ENCODE data around the gene KLHL35.
"Not testable (repeated sequence)": the region's sequence is repeated elsewhere in the genome, so short reads cannot be mapped to it uniquely, and the experiment has no call there.

Gene KLHL35

DNA sequence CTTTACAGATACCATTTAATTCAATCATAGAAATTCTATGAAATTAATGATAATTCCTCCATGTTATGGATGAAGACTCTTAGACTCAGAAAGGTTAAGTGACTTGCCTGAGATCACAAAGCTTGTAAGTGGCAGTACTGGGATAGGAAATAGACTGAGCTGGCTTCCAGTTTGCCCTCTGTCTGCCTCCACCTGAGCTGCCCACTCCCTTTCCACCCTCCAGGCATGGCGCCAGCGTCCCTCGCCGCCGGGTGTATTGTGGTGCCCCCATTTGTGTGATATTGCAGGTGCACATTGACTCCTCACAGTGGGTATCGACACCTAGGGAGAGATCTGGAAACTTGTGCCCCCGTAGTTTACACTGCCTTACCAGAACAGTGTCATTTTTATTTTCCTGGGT is 43.1 kb downstream of the KLHL35 start:
- DNase-seq (ENCODE audit: low read depth, low spot score): no peak

DNA sequence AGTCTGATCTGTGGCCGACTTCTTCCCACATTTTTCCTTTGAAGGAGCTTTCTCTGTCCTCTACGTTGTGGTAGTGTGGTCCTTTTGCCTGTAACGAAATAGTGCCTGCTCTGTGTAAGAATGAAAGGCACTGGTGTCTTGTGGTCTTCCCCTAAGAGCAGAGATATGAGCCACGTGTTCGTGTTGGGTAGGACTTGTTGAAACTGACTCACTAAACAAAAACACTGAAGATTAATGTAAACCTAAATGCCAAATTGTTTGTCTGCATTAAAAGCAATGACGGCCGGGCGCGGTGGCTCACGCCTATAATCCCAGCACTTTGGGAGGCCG is 43.8 kb downstream of the KLHL35 start:
- DNase-seq (ENCODE audit: low read depth, low spot score): no peak

DNA sequence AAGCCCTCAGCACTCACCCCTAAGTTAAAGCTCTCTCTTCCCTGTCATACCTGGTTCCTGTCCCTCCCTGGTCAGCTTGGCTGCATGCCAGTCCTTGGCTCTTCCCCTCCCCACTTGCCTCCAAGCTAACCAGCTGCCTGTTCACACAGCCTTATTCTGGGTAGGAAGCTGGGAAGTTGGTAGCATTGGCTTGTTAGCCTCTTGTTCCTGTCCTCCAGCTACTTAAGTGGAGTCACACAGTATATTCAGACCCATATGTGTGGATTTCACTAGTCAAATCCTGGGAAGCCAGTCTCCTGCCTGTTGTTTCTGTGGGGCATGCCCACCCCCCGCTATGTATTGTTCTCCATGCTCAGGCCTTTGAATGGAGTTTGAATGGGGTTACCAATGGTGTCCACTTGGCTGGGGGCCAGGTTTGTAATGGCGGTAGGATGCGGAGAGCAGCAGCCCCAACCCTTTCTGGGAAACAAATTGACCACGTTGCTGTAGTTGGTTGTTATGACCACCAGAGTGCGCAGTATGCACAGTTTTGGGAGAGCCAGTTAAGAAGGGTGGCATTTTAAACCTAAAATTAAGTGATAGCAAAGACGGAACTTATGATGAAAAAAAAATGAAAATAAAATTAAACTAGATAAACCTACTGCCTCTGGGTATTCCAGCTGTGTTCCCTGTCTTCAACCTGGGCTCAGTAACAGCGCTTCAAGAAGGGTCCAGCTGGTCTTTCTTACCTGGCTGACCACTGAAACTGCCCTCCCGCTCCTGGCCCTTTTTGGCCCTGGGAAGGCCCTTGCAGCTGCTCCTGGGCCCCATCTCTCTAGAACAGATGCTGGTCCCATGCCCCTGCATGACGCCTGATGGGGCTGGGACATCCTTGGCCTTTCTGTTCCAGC is 44.4 kb downstream of the KLHL35 start:
- peak; percentile 56 for DNase-seq (ENCODE audit: low read depth, low spot score)

DNA sequence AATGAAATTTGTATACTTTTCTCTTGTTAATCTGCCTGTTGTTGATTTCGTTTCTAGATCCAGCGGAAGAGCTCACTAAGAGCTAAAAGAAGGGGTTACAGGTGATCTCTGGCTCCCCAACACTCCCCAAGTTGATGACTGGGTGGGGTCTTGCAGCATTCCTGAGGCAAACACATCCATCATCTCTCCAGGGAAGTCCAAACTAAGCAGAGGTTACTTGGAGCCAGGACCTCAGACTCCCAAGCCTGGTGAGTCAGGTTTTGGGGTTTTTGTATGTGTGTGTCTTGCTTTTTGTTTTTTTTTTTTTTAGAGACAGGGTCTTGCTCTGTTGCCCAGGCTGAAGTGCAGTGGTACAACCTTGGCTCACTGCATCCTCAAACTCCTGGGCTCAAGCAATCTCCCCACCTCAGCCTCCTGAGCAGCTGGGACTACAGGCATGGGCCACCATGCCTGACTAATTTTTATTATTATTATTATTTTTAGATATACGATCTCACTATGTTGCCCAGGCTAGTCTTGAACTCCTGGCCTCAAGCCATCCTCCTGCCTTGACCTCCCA is 45.2 kb downstream of the KLHL35 start:
- DNase-seq (ENCODE audit: low read depth, low spot score): no peak

DNA sequence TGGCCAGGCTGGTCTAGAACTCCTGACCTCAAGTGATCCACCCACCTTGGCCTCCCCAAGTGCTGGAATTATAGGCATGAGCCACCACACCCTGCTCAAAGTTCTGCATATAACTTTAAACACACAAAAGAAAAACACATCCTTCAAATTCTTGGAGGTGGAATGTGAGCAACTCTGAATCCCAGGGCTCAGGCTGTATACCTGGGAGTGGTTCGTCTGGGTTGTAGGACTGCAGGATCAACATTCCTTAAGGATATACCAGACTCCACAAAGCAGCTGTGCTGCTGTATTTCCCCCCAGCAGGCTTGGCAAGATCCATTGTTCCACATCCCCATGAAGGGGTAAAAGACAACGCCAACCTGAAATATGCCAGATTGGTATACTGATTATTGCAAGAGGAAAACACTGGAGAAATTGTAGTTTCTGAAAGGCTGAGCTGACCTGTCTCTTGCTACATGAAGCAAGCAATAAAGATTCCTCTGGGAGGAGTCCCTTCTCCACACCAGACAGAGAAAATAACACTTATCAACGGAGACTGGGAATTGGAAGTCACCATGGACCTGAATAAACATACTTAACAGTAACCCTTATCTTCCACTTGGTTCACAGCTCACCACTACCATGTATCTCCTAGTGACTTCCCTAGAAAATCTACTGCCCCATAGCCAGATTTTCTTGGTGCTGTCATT is 45.9 kb downstream of the KLHL35 start:
- DNase-seq (ENCODE audit: low read depth, low spot score): no peak

DNA sequence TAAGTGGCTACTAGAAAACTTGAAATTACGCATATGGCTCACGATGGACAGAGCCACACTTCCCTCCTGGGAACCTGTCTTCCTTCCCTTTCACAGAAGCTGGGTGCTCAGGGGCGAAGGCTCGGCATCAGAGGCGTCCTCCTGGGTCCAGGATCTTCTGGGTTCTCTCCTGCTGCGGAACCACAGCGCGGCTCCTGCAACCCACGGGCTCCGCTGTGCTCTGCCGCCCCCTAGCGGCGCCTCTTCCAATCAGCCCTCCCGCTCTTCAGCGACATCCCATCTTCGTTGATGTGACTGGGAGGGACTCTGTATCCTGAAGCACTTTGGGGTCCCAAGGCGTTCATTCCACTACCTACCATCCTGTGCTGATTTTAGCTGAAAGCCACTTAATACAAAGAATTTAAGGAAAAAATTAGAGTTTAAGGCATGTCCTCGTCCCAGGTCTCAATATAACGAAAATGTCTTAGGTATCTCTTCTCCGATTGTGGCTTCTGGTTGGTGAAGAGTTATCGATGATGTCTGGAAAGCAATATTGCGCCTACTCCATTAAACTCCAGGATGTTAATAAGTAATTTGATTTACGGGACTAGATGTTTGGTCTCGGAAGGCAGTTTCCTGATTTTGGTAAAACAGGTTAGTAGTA is 48.4 kb downstream of the KLHL35 start:
- peak; percentile 70 for DNase-seq (ENCODE audit: low read depth, low spot score)

DNA sequence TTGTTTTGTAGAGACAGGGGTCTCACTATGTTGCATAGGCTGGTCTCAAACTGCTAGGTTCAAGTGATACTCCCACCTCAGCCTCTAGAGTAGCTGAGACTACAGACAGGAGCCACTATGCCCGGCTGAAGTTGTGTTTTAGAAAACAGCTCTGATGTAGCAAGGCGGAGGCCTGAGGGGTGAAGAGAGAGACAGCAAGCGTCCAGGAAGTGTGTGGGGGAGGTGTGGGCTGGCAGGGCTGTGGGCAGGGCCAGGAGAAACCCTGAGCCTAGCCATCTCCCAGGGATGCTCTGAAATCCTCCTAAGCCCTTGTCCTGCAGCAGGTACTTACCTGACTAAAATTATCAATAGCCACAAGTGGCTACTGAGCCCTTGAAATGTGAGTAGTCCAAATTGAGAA is 49.8 kb downstream of the KLHL35 start:
- DNase-seq (ENCODE audit: low read depth, low spot score): no peak

DNA sequence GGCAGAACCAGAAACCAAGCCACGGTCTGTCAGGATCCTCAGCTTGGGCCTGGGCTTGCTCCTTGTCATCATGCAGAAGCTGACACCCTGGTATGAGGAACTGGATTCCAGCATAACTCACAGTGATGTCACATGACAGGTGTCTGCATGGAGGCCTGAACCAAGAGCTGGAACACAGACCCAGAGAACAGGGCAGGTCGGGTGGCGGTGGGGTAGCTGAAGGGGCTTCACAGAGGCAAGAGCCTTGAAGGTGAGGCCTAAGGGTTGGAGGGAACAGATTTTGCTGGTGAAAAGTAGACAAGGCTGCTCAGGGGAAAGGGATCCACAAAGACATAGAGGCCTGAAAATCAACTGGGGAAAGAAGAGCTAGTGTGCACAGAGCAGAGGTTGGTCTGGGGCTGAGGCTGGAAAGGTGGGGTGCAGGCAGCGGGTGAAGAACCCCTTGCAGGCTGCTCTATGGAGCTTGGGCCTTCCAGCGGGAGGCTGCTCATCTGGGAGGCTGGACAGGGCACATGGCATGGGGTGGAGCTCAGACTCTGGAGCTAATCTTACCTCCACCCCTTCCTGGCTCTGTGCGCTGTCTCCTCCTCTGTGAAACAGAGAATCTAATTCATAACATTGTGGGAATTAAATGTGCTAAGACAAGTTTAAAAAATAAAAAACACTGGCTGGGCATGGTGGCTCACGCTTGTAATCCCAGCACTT is 52.1 kb downstream of the KLHL35 start:
- no peak for DNase-seq (ENCODE audit: low read depth, low spot score)

DNA sequence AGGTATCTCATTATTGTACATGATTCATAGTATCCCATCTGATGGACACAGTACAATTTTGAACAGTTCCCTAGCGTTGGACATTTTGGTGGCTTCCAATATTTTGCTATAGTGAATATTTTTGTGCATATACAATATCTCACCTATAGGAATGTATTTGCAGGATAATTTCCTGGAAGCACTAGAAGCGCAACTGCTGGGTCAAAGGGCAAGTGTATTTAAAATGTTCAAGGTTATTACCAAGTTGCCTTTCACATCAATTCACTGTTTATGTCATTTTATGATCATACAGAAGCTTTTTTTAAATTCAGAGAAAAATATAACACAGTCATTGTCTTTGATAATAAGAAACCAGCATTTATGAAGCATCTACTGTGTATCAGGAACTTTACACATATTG is 52.8 kb downstream of the KLHL35 start:
- DNase-seq (ENCODE audit: low read depth, low spot score): no peak

DNA sequence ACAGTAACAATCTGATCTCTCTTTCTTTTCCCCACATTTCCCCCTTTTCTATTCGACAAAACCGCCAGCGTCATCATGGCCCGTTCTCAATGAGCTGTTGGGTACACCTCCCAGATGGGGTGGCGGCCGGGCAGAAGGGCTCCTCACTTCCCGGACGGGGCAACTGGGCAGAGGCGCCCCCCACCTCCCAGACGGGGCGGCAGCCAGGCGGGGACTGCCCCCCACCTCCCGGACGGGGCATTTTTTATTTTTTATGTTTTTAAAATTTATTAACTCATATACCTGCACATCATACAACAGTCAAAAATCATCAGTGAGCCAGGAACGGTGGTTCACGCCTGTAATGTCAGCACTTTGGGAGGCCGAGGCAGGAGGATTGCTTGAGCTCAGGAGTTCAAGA is 54.2 kb downstream of the KLHL35 start:
- DNase-seq (ENCODE audit: low read depth, low spot score): not testable (repeated sequence)

DNA sequence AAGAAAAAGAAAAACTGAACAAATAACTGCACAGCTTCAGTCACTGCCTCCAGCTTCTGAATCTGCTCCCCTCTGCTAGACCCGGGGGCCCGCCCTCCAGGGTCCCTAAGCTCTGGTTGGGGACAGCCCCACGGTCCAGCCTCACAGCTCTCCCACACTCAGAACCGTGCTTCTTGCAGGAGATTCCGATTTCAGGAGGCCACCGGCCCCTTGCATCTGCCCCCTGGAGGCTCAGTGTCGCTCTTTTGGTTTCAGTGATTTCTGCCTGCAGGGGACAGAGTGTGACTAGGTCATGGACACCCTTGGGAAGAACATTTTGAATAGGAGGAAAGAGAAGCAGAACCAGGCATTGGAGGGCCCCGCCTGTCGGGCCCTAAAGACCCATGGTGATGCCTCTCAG is 56.8 kb downstream of the KLHL35 start:
- no peak for DNase-seq (ENCODE audit: low read depth, low spot score)

DNA sequence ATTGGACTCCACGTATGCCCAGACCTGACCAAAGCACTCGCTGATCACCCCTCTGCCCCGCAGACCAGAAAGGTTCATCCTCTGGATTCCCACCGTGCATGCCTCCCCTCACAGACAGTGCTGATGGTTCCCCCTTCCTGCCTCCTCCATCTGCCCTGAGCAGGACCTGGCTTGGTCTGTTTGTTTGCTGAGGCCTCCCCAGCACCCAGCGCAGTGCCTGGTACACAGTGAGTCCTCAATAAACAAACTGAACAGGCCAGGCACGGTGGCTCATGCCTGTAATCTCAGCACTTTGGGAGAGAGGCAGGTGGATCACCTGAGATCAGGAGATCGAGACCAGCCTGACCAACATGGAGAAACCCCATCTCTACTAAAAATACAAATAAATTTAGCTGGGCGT is 57.4 kb downstream of the KLHL35 start:
- no peak for DNase-seq (ENCODE audit: low read depth, low spot score)

DNA sequence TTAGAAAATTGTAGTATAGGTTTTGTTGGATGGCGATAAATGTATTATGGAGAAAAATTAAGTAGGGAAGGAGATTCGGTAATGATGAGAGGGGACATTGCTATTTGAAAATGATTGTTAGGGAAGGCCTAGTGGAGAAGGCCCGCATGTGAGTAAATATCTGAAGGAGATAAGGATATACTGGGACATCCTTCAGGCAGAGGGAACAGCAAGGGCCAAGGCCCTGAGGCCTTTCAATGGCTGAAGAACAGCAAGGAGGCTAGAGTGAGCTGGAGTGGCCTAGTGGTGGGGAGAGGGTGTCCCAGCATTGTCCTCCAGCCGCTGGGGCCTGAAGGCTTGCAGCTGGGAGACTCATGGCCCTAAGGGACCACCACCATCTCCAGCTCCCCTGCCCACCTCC is 58.4 kb downstream of the KLHL35 start:
- DNase-seq (ENCODE audit: low read depth, low spot score): no peak

DNA sequence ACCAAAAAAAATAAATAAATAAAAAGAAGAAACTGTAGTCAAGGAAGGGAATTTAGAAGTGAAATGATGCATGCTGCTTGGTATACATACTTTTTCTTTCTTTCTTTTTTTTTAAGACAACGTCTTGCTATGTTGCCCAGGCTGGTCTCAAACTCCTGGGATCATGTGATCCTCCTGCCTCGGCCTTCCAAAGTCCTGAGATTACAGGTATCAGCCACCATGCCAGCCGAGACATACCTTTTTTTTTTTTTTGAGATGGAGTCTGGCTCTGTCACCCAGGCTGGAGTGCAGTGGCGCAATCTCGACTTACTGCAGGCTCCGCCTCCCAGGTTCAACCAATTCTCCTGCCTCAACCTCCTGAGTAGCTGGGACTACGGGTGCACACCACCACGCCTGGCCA is 59.8 kb downstream of the KLHL35 start:
- no peak for DNase-seq (ENCODE audit: low read depth, low spot score)
